Parathyroid adenoma (tissue), 2 donors: Measurements from ENCODE around the gene SLC9B2.

Experiments
- H2AFZ ChIP-seq: fragments of 300-600 bp; sonication (generic); one replicate; pipeline ENCODE4 v1.7.0; 2017; ENCODE audit warnings: antibody characterized with exemption, mild to moderate bottlenecking
- H3K27ac ChIP-seq: fragments of 300-600 bp; sonication (generic); one replicate; pipeline ENCODE4 v1.7.0; 2017
- H3K27me3 ChIP-seq: fragments of 300-600 bp; sonication (generic); one replicate; pipeline ENCODE4 v1.7.0; 2017; ENCODE audit warnings: low read length; ENCODE audit not compliant: control insufficient read depth, insufficient read depth
- H3K36me3 ChIP-seq: fragments of 300-600 bp; sonication (generic); one replicate; pipeline ENCODE4 v1.7.0; 2017; ENCODE audit warnings: low read length; ENCODE audit not compliant: control insufficient read depth, insufficient read depth
- H3K4me1 ChIP-seq: fragments of 300-600 bp; sonication (generic); one replicate; pipeline ENCODE4 v1.7.0; 2017; ENCODE audit warnings: control low read depth
- H3K4me2 ChIP-seq: fragments of 300-600 bp; sonication (generic); one replicate; pipeline ENCODE4 v1.7.0; 2017; ENCODE audit warnings: low read length
- H3K4me3 ChIP-seq: fragments of 300-600 bp; sonication (generic); one replicate; pipeline ENCODE4 v1.7.0; 2017; ENCODE audit warnings: low read depth, low read length
- H3K79me2 ChIP-seq: fragments of 300-600 bp; sonication (generic); one replicate; pipeline ENCODE4 v1.7.0; 2017; ENCODE audit warnings: control low read depth
- H3K9ac ChIP-seq: fragments of 300-600 bp; sonication (generic); one replicate; pipeline ENCODE4 v1.7.0; 2017; ENCODE audit warnings: mild to moderate bottlenecking
- H3K9me3 ChIP-seq: fragments of 300-600 bp; sonication (generic); one replicate; pipeline ENCODE4 v1.7.0; 2017; ENCODE audit warnings: low read length; ENCODE audit not compliant: control insufficient read depth
- TF ChIP-seq, protein P1 (sequence below): fragments of 300-600 bp; sonication (generic); IDR thresholded peaks from one replicate; pipeline ENCODE4 v1.7.0; 2017; ENCODE audit warnings: antibody characterized with exemption, mild to moderate bottlenecking
- donor health status: primary hyperparathyroidism.

The SLC9B2 gene

DNA sequence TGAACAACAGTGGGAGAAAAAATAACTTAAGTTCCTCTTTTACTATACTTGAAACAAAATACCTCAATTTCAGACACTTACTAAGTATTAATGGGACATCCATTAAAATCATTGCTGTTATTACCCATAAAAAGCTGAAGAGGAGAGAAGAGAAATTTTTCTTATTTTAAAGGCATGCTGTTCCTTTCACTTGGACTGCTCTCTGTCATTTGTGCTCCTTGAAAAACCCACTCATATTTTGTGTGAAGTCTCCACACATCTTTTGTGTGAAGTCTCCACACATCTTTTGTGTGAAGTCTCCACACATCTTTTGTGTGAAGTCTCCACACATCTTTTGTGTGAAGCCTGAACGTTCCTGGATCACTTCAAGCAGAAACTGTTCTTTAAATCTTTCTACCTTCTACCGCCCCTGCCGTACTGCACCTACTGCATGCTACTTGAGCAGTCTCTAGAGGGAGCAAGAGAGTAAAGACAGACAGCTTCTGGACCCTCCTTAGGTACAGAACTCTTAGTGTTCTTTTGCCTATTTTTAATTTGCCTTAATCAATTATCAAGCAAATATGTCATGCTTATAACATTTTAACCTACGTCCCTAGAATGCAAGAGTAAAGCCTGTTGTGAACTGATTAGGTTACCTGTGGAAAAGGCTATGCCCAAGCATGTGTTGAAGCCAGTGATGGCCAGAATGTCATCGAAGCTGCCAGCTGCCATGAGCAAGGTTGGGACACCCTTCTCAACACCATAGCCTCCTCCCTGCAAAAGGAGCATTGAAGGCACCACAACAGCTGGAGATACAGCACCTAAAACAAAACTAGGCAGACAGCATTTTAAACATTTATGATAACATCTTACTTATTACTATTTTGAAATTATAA lies 29.9 kb downstream of the SLC9B2 start:
- Histone ChIP-seq H3K9ac (no peak overlapping the region), H3K9me3 (no peaks in the 10 kb centered on the region), H3K4me2 (no peak overlapping the region), H3K4me1 (no peaks in the 10 kb centered on the region), H2AFZ (no peak overlapping the region), H3K79me2 (no peaks in the 10 kb centered on the region), H3K4me3 (no peak overlapping the region), H3K27ac (no peak overlapping the region), H3K27me3 (no peaks in the 10 kb centered on the region), H3K36me3 (no peaks in the 10 kb centered on the region)
- TF ChIP-seq, protein P1, sequence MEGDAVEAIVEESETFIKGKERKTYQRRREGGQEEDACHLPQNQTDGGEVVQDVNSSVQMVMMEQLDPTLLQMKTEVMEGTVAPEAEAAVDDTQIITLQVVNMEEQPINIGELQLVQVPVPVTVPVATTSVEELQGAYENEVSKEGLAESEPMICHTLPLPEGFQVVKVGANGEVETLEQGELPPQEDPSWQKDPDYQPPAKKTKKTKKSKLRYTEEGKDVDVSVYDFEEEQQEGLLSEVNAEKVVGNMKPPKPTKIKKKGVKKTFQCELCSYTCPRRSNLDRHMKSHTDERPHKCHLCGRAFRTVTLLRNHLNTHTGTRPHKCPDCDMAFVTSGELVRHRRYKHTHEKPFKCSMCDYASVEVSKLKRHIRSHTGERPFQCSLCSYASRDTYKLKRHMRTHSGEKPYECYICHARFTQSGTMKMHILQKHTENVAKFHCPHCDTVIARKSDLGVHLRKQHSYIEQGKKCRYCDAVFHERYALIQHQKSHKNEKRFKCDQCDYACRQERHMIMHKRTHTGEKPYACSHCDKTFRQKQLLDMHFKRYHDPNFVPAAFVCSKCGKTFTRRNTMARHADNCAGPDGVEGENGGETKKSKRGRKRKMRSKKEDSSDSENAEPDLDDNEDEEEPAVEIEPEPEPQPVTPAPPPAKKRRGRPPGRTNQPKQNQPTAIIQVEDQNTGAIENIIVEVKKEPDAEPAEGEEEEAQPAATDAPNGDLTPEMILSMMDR, result peak; percentile 56

DNA sequence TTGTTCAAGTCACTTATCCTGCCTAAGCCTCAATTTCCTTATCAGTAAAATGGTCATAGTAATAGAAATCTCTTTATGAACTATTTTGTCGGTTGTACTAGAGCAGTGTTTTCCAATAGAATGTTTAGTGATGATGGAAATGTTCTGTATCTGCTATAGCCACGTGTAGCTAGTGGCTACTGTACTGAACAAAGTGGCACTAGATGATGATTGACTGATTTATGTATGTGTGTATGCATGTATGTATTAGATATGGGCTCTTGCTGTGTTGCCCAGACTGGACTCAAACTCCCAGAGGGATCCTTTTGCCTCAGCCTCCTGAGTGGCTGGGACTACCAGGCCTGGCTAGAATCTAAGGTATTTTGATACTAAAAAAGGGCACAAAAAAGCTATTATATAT lies 32.4 kb downstream of the SLC9B2 start:
- TF ChIP-seq, protein P1, result no peak
- no peak overlapping the region for H3K27ac ChIP-seq
- no peaks in the 10 kb centered on the region for H3K36me3 ChIP-seq
- H3K4me2 ChIP-seq, result no peak overlapping the region
- no peak overlapping the region for H3K4me3 ChIP-seq
- no peaks in the 10 kb centered on the region for H3K79me2 ChIP-seq
- no peaks in the 10 kb centered on the region for H3K9me3 ChIP-seq
- no peak overlapping the region for H2AFZ ChIP-seq
- H3K27me3 ChIP-seq, result no peaks in the 10 kb centered on the region
- H3K9ac ChIP-seq, result no peak overlapping the region
- no peaks in the 10 kb centered on the region for H3K4me1 ChIP-seq

GRCh38 chr4:103036169-103036568 lies 40.4 kb downstream of the SLC9B2 start:
- Histone ChIP-seq H3K36me3 (no peaks in the 10 kb centered on the region), H3K4me3 (no peak overlapping the region), H2AFZ (no peak overlapping the region), H3K27me3 (no peaks in the 10 kb centered on the region), H3K79me2 (no peaks in the 10 kb centered on the region), H3K9me3 (no peaks in the 10 kb centered on the region), H3K4me1 (no peaks in the 10 kb centered on the region), H3K4me2 (no peak overlapping the region), H3K27ac (no peak overlapping the region), H3K9ac (no peak overlapping the region)
- TF ChIP-seq, protein P1, result no peak

GRCh38 chr4:103032574-103032973 lies 44.0 kb downstream of the SLC9B2 start:
- H3K27ac ChIP-seq, result no peak overlapping the region
- H2AFZ ChIP-seq, result no peak overlapping the region
- no peaks in the 10 kb centered on the region for H3K27me3 ChIP-seq
- no peaks in the 10 kb centered on the region for H3K36me3 ChIP-seq
- H3K9ac ChIP-seq, result no peak overlapping the region
- no peaks in the 10 kb centered on the region for H3K4me1 ChIP-seq
- no peaks in the 10 kb centered on the region for H3K79me2 ChIP-seq
- TF ChIP-seq, protein P1, result peak; percentile 40
- no peak overlapping the region for H3K4me2 ChIP-seq
- no peaks in the 10 kb centered on the region for H3K9me3 ChIP-seq
- no peak overlapping the region for H3K4me3 ChIP-seq

- Histone ChIP-seq H3K27ac (no peak overlapping the region), H3K27me3 (no peaks in the 10 kb centered on the region), H3K4me1 (no peaks in the 10 kb centered on the region), H3K79me2 (no peaks in the 10 kb centered on the region), H3K4me2 (no peak overlapping the region), H3K9ac (no peak overlapping the region), H3K9me3 (no peaks in the 10 kb centered on the region), H3K36me3 (no peaks in the 10 kb centered on the region), H3K4me3 (no peak overlapping the region), H2AFZ (no peak overlapping the region)
- TF ChIP-seq, protein P1, result no peak
These were observed 45.8 kb downstream of the SLC9B2 start for GRCh38 chr4:103030791-103031190.
